Endometrial microvascular endothelial cells (primary cell): Measurements from ENCODE around the gene ARHGAP22. TPM values are rescaled to one million over a fixed set of nuclear protein-coding genes. Genes with fewer than 3 reads are reported as not detected.

Experiments
- in situ Hi-C: cut with HindIII; loops from 2 replicates; pipeline ENCODE4 v1.10.0; 2017; ENCODE audit warnings: low sequenced_read_pairs, low pct_unique_long_range_greater_than_20kb; ENCODE audit errors: inconsistent ontology term
- total RNA-seq: library from RNA; depleted of rRNA; stranded (reverse); fragments of >200 nt; gene quantifications from one replicate; pipeline ENCODE4 v1.2.3, GENCODE V29; 2015; ENCODE audit errors: inconsistent ontology term

ARHGAP22 gene
- total RNA-seq, result 80.9 TPM

DNA sequence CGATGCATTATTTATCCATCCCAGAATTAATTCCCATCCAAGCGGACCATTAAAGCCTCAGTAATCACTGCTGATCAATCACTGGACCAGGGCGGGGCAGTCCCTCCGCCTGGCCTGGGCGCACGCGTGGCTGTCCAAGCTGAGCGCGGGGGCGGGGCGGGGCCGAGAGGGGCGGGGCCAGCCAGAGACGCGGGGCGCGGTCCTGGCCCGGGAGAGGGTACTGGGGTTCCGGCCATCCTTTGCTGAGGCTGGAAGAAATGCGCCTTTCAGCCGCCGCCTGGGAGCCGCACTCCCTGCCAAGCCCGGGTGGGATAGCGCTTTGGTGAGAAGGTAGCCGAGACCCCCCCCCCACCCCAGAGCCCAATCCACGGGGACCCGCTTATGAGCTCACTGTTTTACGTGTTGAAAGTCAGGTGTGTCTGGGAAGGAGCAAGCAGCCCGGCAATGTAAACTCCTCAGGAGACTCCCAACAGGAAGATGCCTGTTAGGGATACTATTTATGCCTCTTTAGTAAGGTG is at the start of gene ARHGAP22:
Gene ARHGAP22, minus strand, starts transcription at position 83 of the 518 bp plus-strand sequence. CDS start 277 bp downstream, outside the sequence.
- in situ Hi-C loops, result no loop called here

- in situ Hi-C loops, result no loop called here
These were observed 49.2 kb upstream of the ARHGAP22 start for GRCh38 chr10:48653944-48654698.

- in situ Hi-C loops, result no loop called here
These were observed 48.5 kb upstream of the ARHGAP22 start for GRCh38 chr10:48653347-48653746.

DNA sequence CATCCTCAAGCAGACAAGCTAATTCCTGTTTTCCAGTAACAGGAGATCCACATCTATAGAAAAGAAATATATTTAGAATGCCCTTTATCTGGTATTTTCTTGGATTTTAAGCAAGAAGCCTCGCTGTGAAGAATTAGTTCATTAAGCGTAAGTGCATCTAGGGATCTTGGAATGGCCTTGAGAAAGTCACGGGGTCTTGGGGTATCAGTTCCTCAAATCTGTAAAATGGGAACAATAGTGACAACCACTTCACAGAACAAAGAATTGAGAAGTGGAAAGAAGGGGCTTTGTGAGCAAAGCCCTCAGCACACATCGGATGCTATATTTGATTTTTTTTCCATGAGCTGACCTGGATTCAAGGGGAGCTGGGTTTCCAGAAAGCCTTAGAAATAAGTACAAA is 47.5 kb upstream of the ARHGAP22 start:
- in situ Hi-C loops, result no loop called here

GRCh38 chr10:48651839-48652238 is 47.0 kb upstream of the ARHGAP22 start:
- in situ Hi-C loops, result no loop called here

GRCh38 chr10:48651293-48651692 is 46.4 kb upstream of the ARHGAP22 start:
- in situ Hi-C loops, result no loop called here

DNA sequence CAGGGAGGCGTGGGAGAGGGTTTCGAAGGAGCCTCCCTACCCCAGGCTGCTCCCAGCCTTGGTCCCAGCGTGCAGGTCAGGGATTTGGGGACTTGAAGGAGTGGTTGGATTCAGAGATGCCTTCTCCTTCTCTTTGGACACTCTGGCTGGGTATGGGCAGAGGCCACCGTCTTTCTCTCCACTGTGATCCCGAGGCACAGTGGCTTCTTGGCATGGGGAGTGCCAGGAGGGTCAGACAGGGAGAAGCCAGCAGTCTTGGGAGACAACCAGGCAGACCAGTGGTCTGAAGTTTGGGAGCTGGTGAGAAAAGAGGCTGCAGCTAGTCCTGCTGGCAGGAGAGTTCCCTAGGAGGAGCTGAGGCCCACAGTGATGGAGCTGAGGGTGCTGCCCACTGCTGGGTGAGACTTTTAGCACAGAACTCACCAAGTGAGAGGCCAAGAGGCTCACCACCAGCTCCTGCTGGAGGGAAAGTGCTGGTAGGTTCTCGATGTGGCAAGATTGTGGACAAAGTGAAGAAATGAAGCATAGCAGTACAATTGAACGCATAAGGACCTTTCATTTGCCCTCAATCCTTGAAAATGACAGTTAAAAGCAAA is 44.6 kb upstream of the ARHGAP22 start:
- in situ Hi-C loops, result loop anchor here (25.0 kb wide), 1 partner anchor 112 kb away; no protein-coding TSS in a partner anchor

DNA sequence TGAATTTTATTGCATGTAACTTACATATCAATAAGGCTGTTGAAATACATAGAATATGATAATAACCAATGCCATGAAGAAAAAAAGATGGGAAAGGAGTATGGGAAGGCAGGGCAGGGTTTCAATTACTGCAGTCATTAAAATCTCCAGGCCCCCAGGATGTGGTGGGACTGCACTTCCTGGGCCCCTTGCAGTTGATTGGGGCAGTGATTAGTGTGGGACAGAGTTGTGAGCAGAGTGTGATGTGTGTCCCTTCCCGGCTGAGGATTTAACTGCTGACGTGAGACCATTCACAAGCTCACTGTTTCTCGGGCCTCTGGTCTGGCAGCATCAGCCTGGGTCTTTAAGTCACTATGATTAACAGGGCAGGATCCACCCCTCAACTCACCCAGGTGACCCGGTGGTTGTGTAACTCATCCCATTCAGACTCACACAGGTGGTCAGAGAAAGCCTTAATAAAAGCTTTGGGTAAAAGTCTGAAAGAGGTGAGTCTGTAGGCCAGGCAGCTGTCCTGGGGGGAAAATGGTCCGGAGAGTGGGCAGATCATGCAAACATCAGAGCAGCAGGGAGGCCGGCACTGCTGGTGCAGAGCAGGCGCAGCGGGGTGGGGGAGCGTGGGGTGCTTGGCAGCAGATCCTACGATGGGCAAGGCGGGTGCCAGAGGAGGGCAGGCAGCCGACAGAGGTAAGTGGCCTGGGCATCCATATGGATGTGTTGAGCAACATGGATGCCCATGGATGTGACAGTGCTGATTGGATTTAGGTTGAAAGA is 43.5 kb upstream of the ARHGAP22 start:
- in situ Hi-C loops, result loop anchor here (25.0 kb wide), 1 partner anchor 111 kb away; no protein-coding TSS in a partner anchor

DNA sequence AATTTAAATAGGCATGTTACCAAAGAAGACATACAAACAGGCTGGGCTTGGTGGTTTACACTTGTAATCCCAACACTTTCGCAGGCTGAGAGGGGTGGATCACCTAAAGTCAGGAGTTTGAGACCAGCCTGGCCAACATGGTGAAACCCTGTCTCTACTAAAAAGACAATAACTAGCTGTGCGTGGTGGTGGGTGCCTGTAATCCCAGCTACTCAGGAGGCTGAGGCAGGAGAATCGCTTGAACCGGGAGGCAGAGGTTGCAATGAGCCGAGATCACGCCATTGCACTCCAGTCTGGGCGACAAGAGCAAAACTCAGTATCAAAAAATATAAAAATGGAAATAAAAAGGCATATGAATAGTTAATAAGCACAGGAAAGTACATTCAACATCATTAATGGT is 42.2 kb upstream of the ARHGAP22 start:
- in situ Hi-C loops, result loop anchor here (25.0 kb wide), 1 partner anchor 110 kb away; no protein-coding TSS in a partner anchor

GRCh38 chr10:48645600-48645999 is 40.7 kb upstream of the ARHGAP22 start:
- in situ Hi-C loops, result loop anchor here (25.0 kb wide), 1 partner anchor 108 kb away; no protein-coding TSS in a partner anchor

GRCh38 chr10:48641099-48641690 is 36.3 kb upstream of the ARHGAP22 start:
- in situ Hi-C loops, result loop anchor here (25.0 kb wide), 1 partner anchor 104 kb away; no protein-coding TSS in a partner anchor

DNA sequence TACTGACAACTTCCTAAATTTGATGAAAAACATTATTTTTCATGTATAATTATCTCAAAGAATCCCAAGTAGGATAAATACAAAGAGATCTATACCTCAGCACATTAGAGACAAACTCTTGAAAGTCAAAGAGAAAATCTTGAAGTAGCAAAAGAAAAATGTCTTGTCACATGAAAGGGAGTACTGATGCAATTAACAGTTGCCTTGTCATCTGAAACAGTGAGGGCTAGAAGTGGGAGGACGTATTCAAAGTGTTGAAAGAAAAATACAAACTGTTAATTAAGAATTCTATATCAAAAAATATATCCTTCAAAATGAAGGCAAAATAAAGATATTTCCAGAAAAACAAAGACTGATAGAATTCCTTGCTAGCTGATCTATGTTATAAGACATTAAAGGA is 35.5 kb upstream of the ARHGAP22 start:
- in situ Hi-C loops, result loop anchor here (25.0 kb wide), 1 partner anchor 103 kb away; no protein-coding TSS in a partner anchor

GRCh38 chr10:48639632-48640031 is 34.8 kb upstream of the ARHGAP22 start:
- in situ Hi-C loops, result loop anchor here (25.0 kb wide), 1 partner anchor 102 kb away; no protein-coding TSS in a partner anchor

DNA sequence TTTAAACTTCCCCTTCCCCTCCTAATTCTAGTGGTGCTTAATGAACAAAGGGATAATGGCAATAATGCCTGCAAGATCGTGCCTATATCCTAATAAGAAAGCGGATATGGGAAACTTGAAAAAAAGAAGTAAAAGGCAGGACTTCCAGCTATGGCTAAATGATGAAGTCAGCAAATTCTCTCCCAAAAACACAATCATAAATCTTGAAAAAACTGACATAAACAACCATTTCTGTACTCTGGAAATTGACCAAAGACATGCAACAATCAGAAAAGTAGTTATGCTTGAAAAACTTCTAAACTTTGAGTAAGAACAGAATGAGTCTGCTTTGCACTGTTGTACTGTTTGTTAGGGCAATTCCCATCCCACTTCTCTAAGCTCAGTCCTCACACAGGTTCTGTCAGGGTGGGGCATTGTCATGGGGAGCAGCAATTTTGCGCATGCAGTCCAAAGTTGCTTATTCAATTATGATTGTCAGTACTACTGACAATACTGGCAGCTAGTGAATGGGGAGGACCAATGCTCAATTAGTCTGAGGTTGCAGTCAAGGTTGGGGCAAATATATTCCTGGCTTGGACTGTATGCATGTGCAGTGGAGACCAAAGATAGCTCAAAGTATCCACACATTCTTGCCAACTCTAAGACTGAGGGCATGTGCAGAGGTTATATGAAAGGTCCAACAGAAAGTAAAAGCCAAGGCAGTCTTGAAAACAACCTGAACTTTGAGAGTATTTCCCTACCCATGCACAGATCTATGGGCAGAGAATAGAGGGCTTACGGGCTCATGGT is 34.1 kb upstream of the ARHGAP22 start:
- in situ Hi-C loops, result loop anchor here (25.0 kb wide), 1 partner anchor 102 kb away; no protein-coding TSS in a partner anchor

DNA sequence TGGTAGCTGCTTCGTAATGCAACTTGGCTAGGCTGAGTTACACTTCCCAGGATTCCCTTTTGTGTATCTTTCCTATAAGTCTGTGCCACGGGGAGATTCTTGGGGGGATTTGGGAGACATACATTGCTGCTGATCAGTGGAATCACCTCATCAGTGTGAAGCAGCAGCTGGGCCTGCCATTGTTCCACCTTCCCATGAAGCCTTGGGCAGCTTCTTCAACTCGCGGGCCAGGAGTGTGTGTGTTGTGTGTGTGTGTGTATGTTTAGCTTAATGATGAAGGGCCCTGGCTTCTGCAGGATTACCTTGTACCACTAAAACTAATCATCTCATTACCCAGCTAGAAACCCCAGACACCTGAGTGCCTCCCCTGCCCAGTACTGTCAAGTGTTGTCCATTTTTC is 33.3 kb upstream of the ARHGAP22 start:
- in situ Hi-C loops, result loop anchor here (25.0 kb wide), 1 partner anchor 101 kb away; no protein-coding TSS in a partner anchor

GRCh38 chr10:48636901-48637300 is 32.0 kb upstream of the ARHGAP22 start:
- in situ Hi-C loops, result loop anchor here (25.0 kb wide), 1 partner anchor 100 kb away; no protein-coding TSS in a partner anchor

DNA sequence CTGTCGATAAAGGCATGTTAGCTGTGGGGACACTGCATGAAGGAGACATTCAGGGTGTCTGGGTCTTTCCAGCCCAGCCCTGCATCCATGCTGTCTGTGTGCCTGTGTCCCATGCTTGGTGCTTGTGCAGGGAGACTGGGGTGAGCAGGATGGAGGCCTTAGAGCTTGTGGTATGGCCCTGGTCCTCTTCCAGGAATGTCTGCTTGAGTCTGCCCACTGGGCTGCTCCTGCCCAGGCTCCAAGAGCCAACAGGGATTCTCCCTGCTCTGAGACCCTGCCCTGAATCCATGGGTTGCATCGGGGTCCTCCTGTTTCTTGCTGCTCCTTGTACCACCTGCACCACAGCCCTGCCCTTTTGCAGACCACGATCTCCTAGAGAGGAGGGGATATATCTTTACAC is 31.4 kb upstream of the ARHGAP22 start:
- in situ Hi-C loops, result loop anchor here (25.0 kb wide), 1 partner anchor 99 kb away; no protein-coding TSS in a partner anchor
